Hepatocyte (in vitro differentiated cells): ENCODE results near the gene PRX. TPM values are rescaled to one million over a fixed set of nuclear protein-coding genes. Genes with fewer than 3 reads are reported as not detected.
A peak's percentile ranks its signal among the peaks of the same experiment; 100 is the strongest.

Experiments
- DNase-seq: peaks from one replicate; pipeline ENCODE4 v3.0.0-alpha.2; 2016; ENCODE audit warnings: low spot score
- H2AFZ ChIP-seq: fragments of 200-600 bp; sonication (generic); 2 replicates; pipeline ENCODE4 v1.6.0; 2016; ENCODE audit warnings: antibody characterized with exemption, mild to moderate bottlenecking
- H3K27ac ChIP-seq: fragments of 200-600 bp; sonication (generic); 2 replicates; pipeline ENCODE4 v1.5.1; 2016; ENCODE audit warnings: mild to moderate bottlenecking
- H3K27me3 ChIP-seq: fragments of 200-600 bp; sonication (generic); 2 replicates; pipeline ENCODE4 v1.6.1; 2016
- H3K36me3 ChIP-seq: fragments of 200-600 bp; sonication (generic); replicated peaks from 2 replicates; pipeline ENCODE4 v1.5.1; 2016; ENCODE audit warnings: low read depth; ENCODE audit not compliant: insufficient read depth
- H3K4me1 ChIP-seq: fragments of 200-600 bp; sonication (generic); 2 replicates; pipeline ENCODE4 v1.5.1; 2016; ENCODE audit warnings: mild to moderate bottlenecking, moderate library complexity; ENCODE audit not compliant: insufficient read depth
- H3K4me2 ChIP-seq: fragments of 200-600 bp; sonication (generic); 2 replicates; pipeline ENCODE4 v1.6.0; 2016
- H3K4me3 ChIP-seq: fragments of 200-600 bp; sonication (generic); 2 replicates; pipeline ENCODE4 v1.5.1; 2016; ENCODE audit warnings: mild to moderate bottlenecking
- H3K79me2 ChIP-seq: fragments of 200-600 bp; sonication (generic); 2 replicates; pipeline ENCODE4 v1.6.0; 2017; ENCODE audit warnings: mild to moderate bottlenecking
- H3K9me2 ChIP-seq: fragments of 200-600 bp; sonication (generic); replicated peaks from 2 replicates; pipeline ENCODE4 v1.6.0; 2017; ENCODE audit warnings: mild to moderate bottlenecking; ENCODE audit not compliant: insufficient read depth
- H3K9me3 ChIP-seq: fragments of 200-600 bp; sonication (generic); 2 replicates; pipeline ENCODE4 v1.5.1; 2016; ENCODE audit warnings: low read depth, mild to moderate bottlenecking
- H4K20me1 ChIP-seq: fragments of 200-600 bp; sonication (generic); 2 replicates; pipeline ENCODE4 v1.6.0; 2016; ENCODE audit warnings: mild to moderate bottlenecking; ENCODE audit not compliant: insufficient read depth, poor library complexity, severe bottlenecking
- EZH2 ChIP-seq: fragments of 200-600 bp; sonication (generic); IDR thresholded peaks from 2 replicates; pipeline ENCODE4 v1.6.1; 2016; ENCODE audit warnings: antibody characterized with exemption, mild to moderate bottlenecking, borderline replicate concordance
- EZH2phosphoT487 ChIP-seq: fragments of 200-600 bp; sonication (generic); IDR thresholded peaks from one replicate; pipeline ENCODE4 v1.6.1; 2018; ENCODE audit warnings: antibody characterized with exemption, mild to moderate bottlenecking, low read depth, moderate library complexity; ENCODE audit not compliant: unreplicated experiment, severe bottlenecking
- WGBS: methylation state at CpG from one replicate; pipeline ENCODE4 v1.1.6; 2016; ENCODE audit warnings: low lambda C conversion rate; ENCODE audit errors: missing lambda C conversion rate; 5-methylcytosine and 5-hydroxymethylcytosine counted together
- polyA plus RNA-seq: library from polyadenylated mRNA; unstranded; fragments of >200 nt; fragmentation: Nextera tagmentation; extraction: Ambion mirVana; gene quantifications from 2 replicates; pipeline ENCODE4 v1.2.1, GENCODE V29; 2016
- total RNA-seq: library from RNA; depleted of rRNA; stranded (reverse); fragments of >200 nt; gene quantifications from 2 replicates; pipeline ENCODE4 v1.2.3, GENCODE V29; 2014
- TF ChIP-seq, protein P1 (sequence below): fragments of 200-600 bp; sonication (generic); IDR thresholded peaks from 2 replicates; pipeline ENCODE4 v1.5.1; 2016; ENCODE audit warnings: antibody characterized with exemption, mild to moderate bottlenecking; ENCODE audit not compliant: poor library complexity

PRX gene
- total and polyA plus RNA-seq, 2 experiments from 2014 or later, result 0.80 to 1.9 TPM

DNA sequence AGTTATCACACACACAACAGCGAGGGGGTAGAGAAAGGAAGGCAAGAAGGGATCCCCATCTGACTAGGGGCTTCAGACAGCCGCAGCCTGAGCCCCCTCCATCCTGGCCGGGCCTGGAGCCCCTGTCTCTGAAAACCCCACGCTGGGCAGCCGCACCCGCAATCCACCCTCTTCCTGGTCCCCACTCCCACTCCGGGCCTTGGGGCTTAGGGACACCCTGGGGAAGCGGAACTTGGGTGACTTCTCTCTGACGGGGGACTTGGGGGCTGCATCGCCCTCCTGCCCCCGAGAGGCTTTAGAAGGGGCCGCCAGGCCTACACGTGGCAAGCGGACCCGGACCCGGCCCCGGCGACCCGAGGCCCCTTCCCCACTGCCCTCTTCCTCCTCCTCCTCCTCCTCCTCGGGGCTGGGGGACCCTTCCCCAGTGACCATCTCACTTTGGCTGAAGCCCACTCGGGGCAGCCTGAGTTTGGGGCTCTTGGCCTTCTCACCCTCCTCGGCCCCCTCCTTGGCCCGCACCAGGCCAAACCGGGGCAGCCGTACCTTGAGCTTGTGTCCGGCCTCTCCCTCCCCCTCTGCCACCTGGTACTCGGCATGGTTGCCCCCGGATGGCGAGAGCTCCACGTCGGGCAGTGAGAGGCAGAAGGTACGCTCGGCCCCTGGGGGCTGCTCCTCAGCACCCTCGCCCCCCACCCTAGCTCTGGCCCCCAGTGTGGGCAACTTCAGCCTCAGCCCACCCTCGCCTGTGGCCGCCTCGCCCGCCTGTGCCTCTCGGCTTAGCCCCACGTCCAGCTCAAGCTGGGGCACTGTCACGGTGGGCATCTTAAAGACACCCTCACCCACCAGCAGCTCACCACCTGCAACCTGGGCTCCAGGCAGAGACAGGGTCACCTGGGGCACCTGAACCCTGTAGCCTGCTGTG is 19.0 kb downstream of the PRX start:
- TF ChIP-seq EZH2phosphoT487 (no peak), EZH2 (no peak)
- TF ChIP-seq, protein P1, sequence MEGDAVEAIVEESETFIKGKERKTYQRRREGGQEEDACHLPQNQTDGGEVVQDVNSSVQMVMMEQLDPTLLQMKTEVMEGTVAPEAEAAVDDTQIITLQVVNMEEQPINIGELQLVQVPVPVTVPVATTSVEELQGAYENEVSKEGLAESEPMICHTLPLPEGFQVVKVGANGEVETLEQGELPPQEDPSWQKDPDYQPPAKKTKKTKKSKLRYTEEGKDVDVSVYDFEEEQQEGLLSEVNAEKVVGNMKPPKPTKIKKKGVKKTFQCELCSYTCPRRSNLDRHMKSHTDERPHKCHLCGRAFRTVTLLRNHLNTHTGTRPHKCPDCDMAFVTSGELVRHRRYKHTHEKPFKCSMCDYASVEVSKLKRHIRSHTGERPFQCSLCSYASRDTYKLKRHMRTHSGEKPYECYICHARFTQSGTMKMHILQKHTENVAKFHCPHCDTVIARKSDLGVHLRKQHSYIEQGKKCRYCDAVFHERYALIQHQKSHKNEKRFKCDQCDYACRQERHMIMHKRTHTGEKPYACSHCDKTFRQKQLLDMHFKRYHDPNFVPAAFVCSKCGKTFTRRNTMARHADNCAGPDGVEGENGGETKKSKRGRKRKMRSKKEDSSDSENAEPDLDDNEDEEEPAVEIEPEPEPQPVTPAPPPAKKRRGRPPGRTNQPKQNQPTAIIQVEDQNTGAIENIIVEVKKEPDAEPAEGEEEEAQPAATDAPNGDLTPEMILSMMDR, result no peak
- H3K9me2 ChIP-seq, result no peaks in the 10 kb centered on the region
- H3K4me3 ChIP-seq, result no peak overlapping the region
- no peak overlapping the region for H3K4me2 ChIP-seq
- no peak overlapping the region for H3K27ac ChIP-seq
- DNase-seq, result no peak
- no peaks in the 10 kb centered on the region for H3K9me3 ChIP-seq
- no peak overlapping the region for H2AFZ ChIP-seq
- H3K27me3 ChIP-seq, result no peaks in the 10 kb centered on the region
- 95% methylated on average over 15 of the region's 41 CpGs for WGBS
- H3K36me3 ChIP-seq, result no peaks in the 10 kb centered on the region
- no peaks in the 10 kb centered on the region for H4K20me1 ChIP-seq
- no peaks in the 10 kb centered on the region for H3K79me2 ChIP-seq
- no peaks in the 10 kb centered on the region for H3K4me1 ChIP-seq

DNA sequence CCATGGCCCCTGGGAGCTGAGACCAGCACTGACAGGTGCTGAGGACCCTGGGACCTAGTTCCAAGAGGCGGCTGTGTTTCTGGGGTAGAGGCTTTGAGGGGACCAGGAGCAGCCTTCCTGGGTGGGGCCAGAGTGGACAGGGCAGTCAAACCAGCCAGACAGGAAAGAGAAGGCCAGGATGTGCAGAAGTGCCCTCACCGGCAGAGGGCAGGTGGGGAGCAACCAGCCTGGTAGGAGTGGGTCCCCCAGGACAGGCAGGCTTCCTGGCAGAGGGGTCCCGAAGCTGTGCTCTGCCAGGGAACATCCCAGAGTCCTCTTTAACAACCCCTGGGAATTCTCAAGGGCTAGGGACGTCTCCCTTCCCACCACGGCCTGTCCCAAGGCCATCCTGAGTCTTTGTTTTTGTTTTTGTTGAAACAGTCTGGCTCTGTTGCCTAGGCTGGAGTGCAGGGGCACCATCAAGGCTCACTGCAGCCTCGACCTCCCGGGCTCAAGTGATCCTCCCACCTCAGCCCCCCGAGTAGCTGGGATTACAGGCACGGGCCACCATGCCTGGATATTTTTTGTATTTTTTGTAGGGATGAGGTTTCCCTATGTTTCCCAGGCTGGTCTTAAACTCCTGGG is 20.2 kb downstream of the PRX start:
- no peaks in the 10 kb centered on the region for H3K27me3 ChIP-seq

DNA sequence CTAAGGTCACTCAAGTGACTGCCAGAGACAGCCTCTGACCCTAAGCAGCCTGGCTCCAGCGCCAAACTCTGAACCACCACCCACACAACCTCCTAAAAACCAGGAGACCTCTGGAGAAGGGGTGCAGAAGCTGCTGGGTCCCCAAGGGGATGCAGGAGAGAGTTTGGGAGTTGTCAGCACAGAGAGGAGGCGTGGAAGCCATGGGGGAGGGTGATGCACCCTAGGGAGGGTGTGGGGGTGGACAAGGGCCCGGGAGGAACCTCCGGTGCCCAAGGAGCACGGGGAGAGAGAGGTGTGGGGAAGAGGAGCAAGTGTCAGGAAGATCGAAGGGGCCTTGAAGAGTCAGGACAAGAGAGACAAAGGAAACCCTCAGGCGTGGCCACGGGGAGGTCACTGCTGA is 21.1 kb downstream of the PRX start:
- Histone ChIP-seq H4K20me1 (no peaks in the 10 kb centered on the region), H3K4me1 (no peaks in the 10 kb centered on the region), H3K27me3 (no peaks in the 10 kb centered on the region), H3K4me3 (no peak overlapping the region), H3K79me2 (no peaks in the 10 kb centered on the region), H2AFZ (no peak overlapping the region), H3K9me3 (no peaks in the 10 kb centered on the region), H3K27ac (no peak overlapping the region), H3K4me2 (no peak overlapping the region), H3K9me2 (no peaks in the 10 kb centered on the region), H3K36me3 (no peaks in the 10 kb centered on the region)
- WGBS, result 84% methylated on average over 7 of the region's 8 CpGs
- TF ChIP-seq EZH2phosphoT487 (no peak), EZH2 (no peak)
- TF ChIP-seq, protein P1, result no peak
- DNase-seq, result no peak

More for the DNA sequence above, 20.2 kb downstream of the PRX start:
- DNase-seq, result peak; percentile 41
- no peak for TF ChIP-seq EZH2phosphoT487
- TF ChIP-seq, protein P1, result peak; percentile 13
- H4K20me1 ChIP-seq, result no peaks in the 10 kb centered on the region
- H3K27ac ChIP-seq, result no peak overlapping the region
- WGBS, result 71% methylated on average over 9 of the region's 9 CpGs
- H3K36me3 ChIP-seq, result no peaks in the 10 kb centered on the region
- no peak overlapping the region for H2AFZ ChIP-seq
- no peaks in the 10 kb centered on the region for H3K4me1 ChIP-seq
- no peaks in the 10 kb centered on the region for H3K9me3 ChIP-seq
- H3K79me2 ChIP-seq, result no peaks in the 10 kb centered on the region
- H3K4me3 ChIP-seq, result no peak overlapping the region
- no peaks in the 10 kb centered on the region for H3K9me2 ChIP-seq
- no peak overlapping the region for H3K4me2 ChIP-seq
